Cardiac muscle cell (in vitro differentiated cells and primary cell): ENCODE data around the gene KCNMA1. TPM values are rescaled to one million over a fixed set of nuclear protein-coding genes. Genes with fewer than 3 reads are reported as not detected.
A peak's percentile ranks its signal among the peaks of the same experiment; 100 is the strongest.

ENCODE experiments used
- DNase-seq, 2 donors: peaks; one replicate each; pipeline versions ENCODE4 v3.0.0 to v3.0.0-alpha.2; 2010 to 2017; ENCODE audit warnings: low read depth in 1 of 2, low spot score in 1 of 2
- H3K27ac ChIP-seq: fragments of 200-600 bp; sonication (generic); 2 replicates; pipeline ENCODE4 v1.5.1; 2016
- H3K27me3 ChIP-seq: fragments of 200-600 bp; sonication (generic); 2 replicates; pipeline ENCODE4 v1.6.0; 2016; ENCODE audit warnings: control low read depth
- H3K36me3 ChIP-seq: fragments of 200-600 bp; sonication (generic); 2 replicates; pipeline ENCODE4 v1.5.1; 2016; ENCODE audit warnings: control low read depth
- H3K4me1 ChIP-seq: fragments of 200-600 bp; sonication (generic); 2 replicates; pipeline ENCODE4 v1.8.1; 2017; ENCODE audit warnings: low read depth, mild to moderate bottlenecking, mixed run types
- H3K4me3 ChIP-seq: fragments of 200-600 bp; sonication (generic); 2 replicates; pipeline ENCODE4 v1.5.1; 2016; ENCODE audit warnings: mild to moderate bottlenecking
- H3K9me3 ChIP-seq: fragments of 200-600 bp; sonication (generic); 2 replicates; pipeline ENCODE4 v1.5.1; 2017; ENCODE audit warnings: low read depth, mild to moderate bottlenecking, control low read depth
- polyA plus RNA-seq: library from polyadenylated mRNA; unstranded; fragments of >200 nt; fragmentation: Nextera tagmentation; extraction: Ambion mirVana; gene quantifications from 2 replicates; pipeline ENCODE4 v1.2.1, GENCODE V29; 2016
- total RNA-seq: library from RNA; depleted of rRNA; stranded (reverse); fragments of >200 nt; gene quantifications from 2 replicates; pipeline ENCODE4 v1.2.3, GENCODE V29; 2016
- TF ChIP-seq, protein P1 (sequence below): IDR thresholded peaks from 2 replicates; pipeline ENCODE4 v1.5.1; 2012; ENCODE audit warnings: low read depth, mild to moderate bottlenecking, low read length

Gene KCNMA1
- total and polyA plus RNA-seq, 2 experiments from 2014 or later = 1.8 to 1.9 TPM

DNA sequence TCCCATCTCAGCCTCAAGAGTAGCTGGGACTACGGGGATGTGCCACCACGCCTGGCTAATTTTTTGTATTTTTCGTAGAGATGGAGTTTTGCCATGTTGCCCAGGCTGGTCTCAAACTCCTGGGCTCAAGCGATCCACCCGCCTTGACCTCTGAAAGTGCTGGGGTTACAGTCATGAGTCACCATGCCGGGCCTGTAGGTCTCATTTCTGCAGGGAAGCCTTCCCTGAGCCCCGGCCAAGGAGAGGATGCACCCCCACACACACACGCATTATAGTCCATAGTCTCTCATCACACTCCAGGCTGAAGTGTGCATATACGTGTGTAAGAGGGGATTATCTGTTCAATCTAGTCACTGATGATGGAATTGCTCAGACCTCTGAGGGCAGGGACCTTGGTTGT, 29.3 kb downstream of the KCNMA1 start:
- no peak for DNase-seq
- H3K4me3 ChIP-seq = no peak overlapping the region

GRCh38 chr10:77606751-77607150, 30.9 kb downstream of the KCNMA1 start:
- no peaks in the 10 kb centered on the region for H3K4me1 ChIP-seq
- H3K27ac ChIP-seq = no peak overlapping the region
- no peaks in the 10 kb centered on the region for H3K36me3 ChIP-seq
- H3K9me3 ChIP-seq = no peaks in the 10 kb centered on the region
- H3K27me3 ChIP-seq = peaks cover 3% of the 10 kb centered on the region
- DNase-seq = no peak
- TF ChIP-seq, protein P1, sequence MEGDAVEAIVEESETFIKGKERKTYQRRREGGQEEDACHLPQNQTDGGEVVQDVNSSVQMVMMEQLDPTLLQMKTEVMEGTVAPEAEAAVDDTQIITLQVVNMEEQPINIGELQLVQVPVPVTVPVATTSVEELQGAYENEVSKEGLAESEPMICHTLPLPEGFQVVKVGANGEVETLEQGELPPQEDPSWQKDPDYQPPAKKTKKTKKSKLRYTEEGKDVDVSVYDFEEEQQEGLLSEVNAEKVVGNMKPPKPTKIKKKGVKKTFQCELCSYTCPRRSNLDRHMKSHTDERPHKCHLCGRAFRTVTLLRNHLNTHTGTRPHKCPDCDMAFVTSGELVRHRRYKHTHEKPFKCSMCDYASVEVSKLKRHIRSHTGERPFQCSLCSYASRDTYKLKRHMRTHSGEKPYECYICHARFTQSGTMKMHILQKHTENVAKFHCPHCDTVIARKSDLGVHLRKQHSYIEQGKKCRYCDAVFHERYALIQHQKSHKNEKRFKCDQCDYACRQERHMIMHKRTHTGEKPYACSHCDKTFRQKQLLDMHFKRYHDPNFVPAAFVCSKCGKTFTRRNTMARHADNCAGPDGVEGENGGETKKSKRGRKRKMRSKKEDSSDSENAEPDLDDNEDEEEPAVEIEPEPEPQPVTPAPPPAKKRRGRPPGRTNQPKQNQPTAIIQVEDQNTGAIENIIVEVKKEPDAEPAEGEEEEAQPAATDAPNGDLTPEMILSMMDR = no peak
- no peak overlapping the region for H3K4me3 ChIP-seq

More for the DNA sequence above, 29.3 kb downstream of the KCNMA1 start:
- no peaks in the 10 kb centered on the region for H3K36me3 ChIP-seq
- peaks cover 5% of the 10 kb centered on the region for H3K27me3 ChIP-seq
- no peaks in the 10 kb centered on the region for H3K9me3 ChIP-seq
- no peak overlapping the region for H3K27ac ChIP-seq
- TF ChIP-seq, protein P1 = no peak
- H3K4me1 ChIP-seq = no peaks in the 10 kb centered on the region

- H3K9me3 ChIP-seq = no peaks in the 10 kb centered on the region
- peak in 1 of 2 donors; percentile 35 for DNase-seq
- H3K27ac ChIP-seq = no peak overlapping the region
- no peaks in the 10 kb centered on the region for H3K4me1 ChIP-seq
- H3K27me3 ChIP-seq = no peaks in the 10 kb centered on the region
- H3K36me3 ChIP-seq = no peaks in the 10 kb centered on the region
- H3K4me3 ChIP-seq = no peak overlapping the region
- TF ChIP-seq, protein P1 = no peak
Observed at GRCh38 chr10:77605466-77605865, 32.1 kb downstream of the KCNMA1 start.

DNA sequence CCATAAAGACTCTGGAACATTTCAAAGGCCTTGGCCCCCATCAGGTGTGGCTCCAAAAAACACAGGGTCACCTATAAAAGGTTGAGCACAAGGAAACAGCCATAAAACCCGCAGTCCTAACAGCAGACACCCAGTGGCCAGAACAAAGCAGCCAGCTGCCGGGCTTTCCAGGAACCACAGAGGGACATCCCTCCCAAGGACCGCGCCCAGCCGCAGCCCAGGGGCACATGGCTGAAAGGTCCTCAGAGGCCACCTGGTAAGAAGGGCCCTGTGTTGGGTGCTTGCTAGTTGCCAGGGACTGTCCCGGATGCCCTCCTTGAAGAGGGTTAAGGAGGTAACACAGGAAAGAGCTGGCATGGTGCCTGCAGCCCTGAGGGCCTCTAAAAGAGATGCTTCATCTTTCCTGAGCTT, 32.7 kb downstream of the KCNMA1 start:
- TF ChIP-seq, protein P1 = no peak
- no peak overlapping the region for H3K4me3 ChIP-seq
- H3K27me3 ChIP-seq = no peaks in the 10 kb centered on the region
- H3K9me3 ChIP-seq = no peaks in the 10 kb centered on the region
- DNase-seq = no peak
- no peaks in the 10 kb centered on the region for H3K36me3 ChIP-seq
- no peaks in the 10 kb centered on the region for H3K4me1 ChIP-seq
- no peak overlapping the region for H3K27ac ChIP-seq

DNA sequence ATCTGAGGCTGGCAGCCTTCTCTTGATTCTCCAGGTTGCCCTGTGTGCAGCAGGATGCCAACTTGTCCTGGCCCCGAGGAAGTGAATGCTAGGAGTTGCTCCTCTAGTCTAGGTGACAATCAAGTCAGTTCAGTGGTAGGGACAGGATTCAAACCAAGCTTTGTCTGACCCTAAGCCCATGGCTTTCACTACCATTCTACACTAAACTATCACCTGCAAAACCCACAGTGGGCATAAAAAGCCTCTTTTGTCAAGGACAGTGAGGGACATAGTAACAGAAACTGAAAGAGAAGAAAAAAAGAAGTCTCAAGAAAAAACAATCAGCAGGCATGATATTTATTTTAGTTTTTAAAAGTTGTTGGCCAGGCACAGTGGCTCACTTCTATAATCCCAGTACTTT, 33.5 kb downstream of the KCNMA1 start:
- H3K4me3 ChIP-seq = no peak overlapping the region
- no peaks in the 10 kb centered on the region for H3K4me1 ChIP-seq
- DNase-seq = no peak
- H3K9me3 ChIP-seq = no peaks in the 10 kb centered on the region
- no peaks in the 10 kb centered on the region for H3K27me3 ChIP-seq
- TF ChIP-seq, protein P1 = no peak
- no peak overlapping the region for H3K27ac ChIP-seq
- no peaks in the 10 kb centered on the region for H3K36me3 ChIP-seq

DNA sequence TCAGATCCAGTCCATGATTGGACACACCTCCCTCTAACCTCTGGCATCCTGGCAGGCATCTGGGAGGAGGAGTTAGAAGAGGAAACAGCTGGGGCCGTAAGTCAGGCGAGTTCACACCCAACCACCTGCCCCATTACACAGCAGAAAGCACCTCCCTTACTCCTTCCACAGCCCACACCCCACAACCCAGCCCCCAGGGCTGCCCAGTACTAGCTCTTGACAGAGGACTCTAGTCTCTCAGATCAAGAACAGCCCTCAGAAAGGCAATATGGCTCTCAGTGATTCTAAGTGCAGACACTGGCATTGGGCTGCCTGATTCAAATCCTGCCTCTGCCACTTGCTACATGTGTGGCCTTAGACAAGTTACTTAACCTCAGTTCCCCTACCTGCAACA, 34.1 kb downstream of the KCNMA1 start:
- H3K27me3 ChIP-seq = no peaks in the 10 kb centered on the region
- H3K36me3 ChIP-seq = no peaks in the 10 kb centered on the region
- no peak overlapping the region for H3K4me3 ChIP-seq
- H3K4me1 ChIP-seq = no peaks in the 10 kb centered on the region
- H3K27ac ChIP-seq = no peak overlapping the region
- TF ChIP-seq, protein P1 = no peak
- no peak for DNase-seq
- H3K9me3 ChIP-seq = no peaks in the 10 kb centered on the region
